ENCODE data around the gene HSF2BP. TPM values are rescaled to one million over a fixed set of nuclear protein-coding genes. Genes with fewer than 3 reads are reported as not detected.

HSF2BP gene
- total RNA-seq, 1 donor from 2014 or later: 0.20 TPM

Other genes with a start within 250 kb of the HSF2BP start
- 0.65 and 4.0 TPM in 2 replicates for gene SIK1, start 232.4 kb downstream of the HSF2BP start, total RNA-seq
- gene RRP1B, start 72 bp upstream of the HSF2BP start, total RNA-seq: 14.6 and 20.8 TPM in 2 replicates
- gene PDXK, start 59.6 kb upstream of the HSF2BP start, total RNA-seq: 20.7 and 23.6 TPM in 2 replicates
- gene CSTB, start 116.8 kb upstream of the HSF2BP start, total RNA-seq: 13.1 and 23.0 TPM in 2 replicates
- 11.1 and 13.9 TPM in 2 replicates for gene RRP1, start 130.1 kb upstream of the HSF2BP start, total RNA-seq
- gene AGPAT3, start 205.7 kb upstream of the HSF2BP start, total RNA-seq: 27.0 and 39.7 TPM in 2 replicates